CD1c-positive myeloid dendritic cell (primary cell): Measurements from ENCODE around the gene MRPS2.
"Not testable (repeated sequence)": the region's sequence is repeated elsewhere in the genome, so short reads cannot be mapped to it uniquely, and the experiment has no call there.

Experiments
- DNase-seq: peaks from one replicate; pipeline ENCODE4 v3.0.0-alpha.2; 2016; ENCODE audit errors: extremely low spot score

The MRPS2 gene

GRCh38 chr9:135531096-135531495 lies 30.6 kb downstream of the MRPS2 start:
- no peak for DNase-seq

GRCh38 chr9:135533113-135533512 lies 32.6 kb downstream of the MRPS2 start:
- DNase-seq = no peak

GRCh38 chr9:135533674-135534073 lies 33.2 kb downstream of the MRPS2 start:
- no peak for DNase-seq

- DNase-seq = not testable (repeated sequence)
Observed at GRCh38 chr9:135534192-135534711, 33.8 kb downstream of the MRPS2 start.

- DNase-seq = not testable (repeated sequence)
Observed at GRCh38 chr9:135534826-135535225, 34.3 kb downstream of the MRPS2 start.

GRCh38 chr9:135535631-135536030 lies 35.1 kb downstream of the MRPS2 start:
- not testable (repeated sequence) for DNase-seq

DNA sequence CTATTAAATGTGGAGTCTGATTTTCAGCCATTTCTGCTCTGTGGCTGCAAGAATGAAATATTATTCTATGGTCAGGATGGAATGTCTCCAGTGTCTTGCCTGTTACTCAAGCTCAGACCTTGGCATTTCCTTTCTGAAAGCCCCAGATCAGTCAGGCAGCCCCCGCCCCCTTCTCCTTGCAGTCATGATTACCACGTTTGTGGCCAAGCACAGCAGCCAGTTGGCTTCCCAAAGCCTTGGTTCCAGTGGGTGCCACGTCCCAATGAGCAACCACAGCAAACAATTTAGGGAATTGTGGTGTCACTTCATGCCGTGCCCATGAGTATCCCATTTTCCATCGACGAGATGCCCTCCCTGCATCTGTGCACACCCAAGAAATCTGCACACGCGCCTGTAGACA lies 35.7 kb downstream of the MRPS2 start:
- DNase-seq = no peak

DNA sequence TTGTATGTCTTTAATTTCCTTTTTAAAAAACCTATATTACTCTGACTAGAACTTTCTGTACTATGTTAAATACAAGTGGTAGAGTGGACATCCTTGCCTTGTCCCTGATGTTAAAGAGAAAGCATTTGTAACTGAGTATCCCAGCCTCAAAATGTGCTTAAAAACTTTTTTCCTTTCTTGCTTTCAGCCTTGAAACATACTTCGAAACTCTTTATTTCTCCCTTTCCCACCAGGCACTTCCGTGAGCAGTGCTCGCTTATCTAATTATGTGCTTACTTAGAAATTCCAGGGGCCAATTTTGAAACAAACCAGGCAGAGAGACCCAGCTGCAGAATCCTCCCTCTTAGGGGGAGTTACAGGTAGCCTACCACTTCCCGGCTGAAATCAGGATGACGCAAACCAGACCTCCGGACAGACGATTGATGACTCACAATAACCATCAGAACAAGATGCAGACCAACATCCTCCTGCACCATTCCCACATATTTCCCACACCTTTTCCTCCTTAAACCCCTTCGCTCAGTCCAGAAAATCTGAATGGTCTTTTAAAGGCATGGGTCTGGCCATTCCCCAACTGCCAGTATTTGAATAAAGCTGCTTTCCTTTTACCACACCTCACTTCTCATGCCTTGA lies 42.9 kb downstream of the MRPS2 start:
- not testable (repeated sequence) for DNase-seq

- no peak for DNase-seq
Observed at GRCh38 chr9:135544981-135545635, 44.6 kb downstream of the MRPS2 start.

DNA sequence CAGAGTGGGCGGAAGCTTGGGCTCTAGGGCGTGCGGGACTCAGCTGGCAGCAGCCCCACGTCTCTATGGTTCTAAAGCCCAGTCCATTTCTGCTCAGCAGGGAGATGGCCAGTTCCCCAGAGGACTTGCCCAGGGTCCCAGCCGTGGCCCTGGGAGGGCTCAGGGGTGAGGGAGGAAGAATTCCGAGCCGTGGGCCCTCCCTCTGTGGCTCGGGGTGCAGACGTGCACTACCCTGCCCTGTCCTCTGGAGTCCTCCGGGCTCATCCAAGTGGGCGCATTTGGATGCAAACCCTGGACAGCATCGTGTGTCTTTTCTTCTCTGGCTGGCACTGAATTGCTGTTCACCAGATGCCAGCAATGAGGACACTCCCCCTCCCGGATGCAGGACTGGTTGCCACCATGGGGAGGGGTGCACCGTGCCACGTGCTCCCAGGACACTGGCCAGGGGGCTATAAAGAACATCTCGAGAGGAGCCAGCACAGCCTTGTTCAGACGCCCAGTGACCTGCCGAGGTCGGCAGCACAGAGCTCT lies 45.2 kb downstream of the MRPS2 start, which contains the start of gene OBP2A:
OBP2A (plus strand) TSS at position 481 of the 531 bp plus-strand sequence. CDS start 55 bp downstream, outside the sequence.
- DNase-seq = not testable (repeated sequence)

DNA sequence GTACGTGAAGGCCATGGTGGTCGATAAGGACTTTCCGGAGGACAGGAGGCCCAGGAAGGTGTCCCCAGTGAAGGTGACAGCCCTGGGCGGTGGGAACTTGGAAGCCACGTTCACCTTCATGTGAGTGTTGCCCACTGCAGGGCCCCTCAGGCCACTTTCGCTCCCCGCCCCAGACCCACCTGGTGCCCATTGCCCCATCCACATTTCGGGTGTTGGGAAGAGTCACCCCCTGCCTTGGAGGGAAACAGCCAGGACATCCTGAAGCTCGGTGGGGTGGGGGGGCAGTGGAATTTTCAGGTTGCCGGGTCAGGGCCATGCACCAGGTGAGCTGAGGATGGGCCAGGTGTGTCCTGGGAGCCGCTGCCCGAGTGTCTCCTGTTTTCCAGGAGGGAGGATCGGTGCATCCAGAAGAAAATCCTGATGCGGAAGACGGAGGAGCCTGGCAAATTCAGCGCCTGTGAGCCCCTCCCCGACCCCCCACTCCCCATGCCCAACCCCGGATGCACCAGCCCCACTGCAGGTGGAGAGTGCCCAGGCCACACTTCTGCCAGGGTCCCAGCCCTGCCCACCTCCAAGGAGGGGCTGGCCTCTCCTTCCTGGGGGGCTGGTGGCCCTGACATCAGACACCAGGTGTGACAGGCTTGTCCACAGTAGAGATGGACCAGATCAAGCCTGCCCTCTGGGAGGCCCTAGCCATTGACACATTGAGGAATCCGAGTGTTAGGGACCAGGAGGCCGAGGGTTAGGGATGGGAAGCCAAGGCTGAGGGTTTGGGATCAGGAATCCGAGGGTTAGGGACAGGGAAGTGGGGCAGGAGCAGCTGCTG lies 46.5 kb downstream of the MRPS2 start:
- DNase-seq = not testable (repeated sequence)

DNA sequence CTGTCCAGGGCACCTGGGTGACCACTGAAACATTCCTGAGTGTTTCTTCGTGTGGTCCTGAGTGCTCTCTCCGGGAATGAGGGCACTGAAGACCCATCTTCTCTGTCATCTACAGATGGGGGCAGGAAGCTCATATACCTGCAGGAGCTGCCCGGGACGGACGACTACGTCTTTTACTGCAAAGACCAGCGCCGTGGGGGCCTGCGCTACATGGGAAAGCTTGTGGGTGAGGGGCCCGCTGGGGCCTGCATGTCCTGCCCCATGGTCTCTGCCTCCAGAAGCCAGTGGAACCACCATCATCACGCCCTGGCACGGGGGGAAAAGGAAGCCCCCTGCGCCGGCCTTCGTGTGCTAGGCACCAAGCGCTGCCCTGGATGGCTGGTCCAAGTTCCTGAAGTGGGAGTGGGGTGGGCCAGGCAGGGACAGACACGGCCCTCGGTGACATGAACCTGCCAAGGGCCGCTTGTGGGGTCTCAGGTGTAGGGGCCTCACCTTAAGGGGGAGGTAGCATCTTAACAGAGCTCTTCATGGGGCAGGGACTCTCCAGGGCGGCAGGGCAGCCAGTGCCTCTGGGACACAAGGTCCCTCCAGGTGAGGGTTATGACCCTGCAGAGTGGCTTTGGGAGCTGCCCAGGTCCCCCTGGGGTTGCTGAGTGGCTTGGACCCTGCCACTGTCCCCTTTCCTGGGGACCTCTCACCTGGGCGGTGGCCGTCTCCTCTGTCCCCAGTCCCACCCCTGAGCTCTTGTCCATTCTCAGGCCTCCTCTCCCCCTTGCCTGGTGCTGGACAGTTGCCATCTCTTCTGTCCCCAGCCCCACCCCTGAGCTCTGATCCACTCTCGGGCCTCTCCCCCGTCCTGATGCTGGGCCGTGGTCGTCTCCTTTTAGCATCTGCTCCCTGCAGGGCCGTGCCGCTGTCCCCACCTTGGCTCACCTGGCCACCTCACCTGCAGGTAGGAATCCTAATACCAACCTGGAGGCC lies 47.6 kb downstream of the MRPS2 start:
- DNase-seq = no peak

DNA sequence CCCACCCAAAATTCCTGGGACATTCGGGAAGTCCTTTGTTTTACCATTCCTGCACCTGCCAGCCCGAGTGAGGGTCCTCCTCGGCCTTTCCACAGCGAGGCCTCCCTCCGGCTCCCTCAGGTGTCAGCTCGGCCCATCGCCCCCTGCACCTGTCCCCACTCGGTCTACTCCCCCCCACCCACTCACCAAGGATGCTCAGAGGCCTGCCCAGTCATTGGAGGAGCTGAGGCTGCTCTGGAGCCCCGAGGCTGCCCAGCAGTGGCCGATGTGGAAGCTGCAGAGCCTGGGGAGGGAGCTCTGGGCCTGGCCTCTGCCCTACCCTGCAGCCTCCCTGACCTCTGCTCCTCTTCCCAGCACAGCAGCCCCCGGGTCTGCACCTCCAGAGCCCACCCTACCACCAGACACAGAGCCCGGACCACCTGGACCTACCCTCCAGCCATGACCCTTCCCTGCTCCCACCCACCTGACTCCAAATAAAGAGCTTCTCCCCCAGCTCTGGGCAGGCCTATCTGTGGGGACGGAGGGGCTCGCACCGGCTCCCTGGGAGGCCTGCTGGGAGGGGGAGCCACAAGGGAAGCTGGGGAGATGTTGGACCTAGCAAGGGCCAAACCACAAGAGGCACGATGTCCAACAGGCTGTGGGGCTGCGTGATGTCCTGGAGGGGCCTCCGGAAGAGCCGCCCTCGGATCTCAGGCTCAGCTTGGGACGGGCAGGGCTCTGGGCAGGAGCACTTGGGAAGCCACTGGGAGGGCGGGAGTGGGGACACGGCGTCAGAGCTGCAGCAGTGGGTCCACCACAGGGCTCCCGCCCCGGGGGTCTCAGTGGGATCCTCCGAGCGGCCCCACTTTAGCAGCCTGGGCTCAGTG lies 49.2 kb downstream of the MRPS2 start:
- not testable (repeated sequence) for DNase-seq

DNA sequence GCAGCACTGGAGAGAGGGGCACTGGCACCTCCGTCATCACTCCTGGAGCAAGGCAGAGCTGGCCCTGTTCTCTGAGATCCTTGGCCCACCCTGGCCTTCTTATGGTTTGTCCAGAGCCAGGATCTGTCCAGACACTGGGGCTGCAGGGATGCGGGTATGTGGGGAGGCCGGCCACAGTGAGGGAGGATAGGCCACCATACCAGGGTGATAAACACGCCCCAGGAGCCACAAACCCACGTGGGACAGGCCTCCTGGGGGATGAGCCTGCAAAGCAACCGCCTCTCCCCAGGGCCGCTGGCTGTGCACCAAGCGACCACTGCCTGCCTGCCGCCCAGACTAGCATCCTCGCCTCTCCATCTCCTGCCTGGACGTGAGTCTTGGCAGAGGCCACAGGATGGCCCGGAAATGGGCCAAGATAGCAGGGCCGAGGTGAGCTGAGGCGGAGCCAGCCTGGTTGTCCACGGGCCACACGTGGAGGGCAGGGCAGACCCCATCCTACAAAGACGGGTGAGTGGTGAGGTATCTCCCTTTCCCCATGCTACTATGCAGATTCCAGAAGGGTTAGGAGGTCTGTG lies 49.9 kb downstream of the MRPS2 start:
- no peak for DNase-seq

DNA sequence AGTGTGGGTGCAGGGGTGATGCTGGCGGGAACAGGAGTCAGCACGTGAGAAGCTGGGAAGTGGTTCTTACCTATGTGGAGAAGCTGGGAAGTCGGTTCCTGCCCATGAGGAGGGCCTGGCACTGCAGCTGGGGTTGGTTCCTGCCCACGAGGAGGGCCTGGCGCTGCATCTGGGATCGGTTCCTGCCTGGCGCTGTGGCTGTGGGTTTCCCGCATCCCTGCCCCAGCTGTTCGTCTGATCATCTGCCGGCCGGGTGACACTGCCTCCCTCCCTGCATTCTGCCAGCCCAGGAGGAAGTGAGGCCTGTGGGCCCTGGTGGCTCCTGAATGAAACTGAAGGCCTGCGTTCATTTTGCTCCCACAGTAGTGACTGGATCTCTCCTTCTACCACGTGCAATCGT lies 50.5 kb downstream of the MRPS2 start:
- DNase-seq = no peak

GRCh38 chr9:135551456-135551855 lies 51.0 kb downstream of the MRPS2 start:
- DNase-seq = no peak

DNA sequence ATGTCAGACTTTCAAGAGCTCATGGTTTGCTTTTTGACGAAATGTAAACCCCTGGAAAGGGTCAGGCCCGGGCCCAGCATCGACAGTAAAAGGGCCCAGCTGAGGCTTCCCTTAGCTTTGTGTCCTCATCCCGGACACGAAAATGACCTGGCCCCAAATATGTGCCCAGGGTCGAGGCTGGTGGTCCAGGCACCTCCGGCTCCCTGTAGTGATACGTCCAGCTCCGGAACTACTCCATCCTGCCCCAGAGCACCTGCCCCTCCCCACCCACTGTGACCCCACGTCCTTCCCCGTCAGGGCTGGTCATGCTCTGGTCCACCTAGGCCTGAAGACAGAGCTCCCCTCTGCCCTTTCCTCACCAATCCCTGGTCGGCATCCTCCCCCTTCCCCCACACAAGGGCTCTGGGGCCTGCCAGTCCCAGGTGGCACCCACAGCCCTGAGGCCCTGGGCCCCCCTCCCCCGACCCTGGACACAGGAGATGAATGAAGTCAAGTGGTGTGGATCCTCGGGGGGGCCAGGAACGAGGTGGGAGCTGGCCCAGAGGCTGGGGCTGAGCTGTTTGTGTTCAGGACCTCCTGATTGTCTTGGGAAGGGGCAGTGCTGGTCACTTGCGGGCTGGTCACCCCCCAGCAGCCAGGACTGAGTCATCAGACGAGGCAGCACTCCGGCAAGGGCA lies 51.7 kb downstream of the MRPS2 start:
- no peak for DNase-seq

DNA sequence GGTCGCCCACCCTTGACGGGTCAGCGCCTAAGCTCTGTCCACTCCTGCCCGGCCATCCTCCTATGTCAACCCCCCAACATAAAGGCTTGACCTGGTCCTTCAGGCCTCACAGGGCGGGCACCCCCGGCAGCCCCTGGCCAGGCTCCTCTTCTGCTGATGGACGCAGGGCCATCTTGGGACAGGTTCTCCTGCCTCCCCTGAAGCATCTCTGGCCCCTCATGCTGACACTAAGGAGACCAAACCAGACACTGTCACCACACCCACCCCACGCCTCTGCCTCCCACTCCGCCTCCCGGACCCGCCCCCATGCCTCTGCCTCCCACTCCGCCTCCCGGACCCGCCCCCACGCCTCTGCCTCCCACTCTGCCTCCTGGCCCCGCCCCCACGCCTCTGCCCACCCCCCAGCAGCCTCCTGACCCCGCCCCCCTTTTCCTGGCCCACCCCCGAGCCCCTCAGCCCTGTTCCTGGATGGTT lies 52.3 kb downstream of the MRPS2 start:
- DNase-seq = no peak
